Retina (tissue), 1 donor: ENCODE measurements around the gene B3GAT2.

Experiments
- DNase-seq: peaks from one replicate; pipeline ENCODE4 v3.0.0-alpha.2; 2016

Gene B3GAT2

DNA sequence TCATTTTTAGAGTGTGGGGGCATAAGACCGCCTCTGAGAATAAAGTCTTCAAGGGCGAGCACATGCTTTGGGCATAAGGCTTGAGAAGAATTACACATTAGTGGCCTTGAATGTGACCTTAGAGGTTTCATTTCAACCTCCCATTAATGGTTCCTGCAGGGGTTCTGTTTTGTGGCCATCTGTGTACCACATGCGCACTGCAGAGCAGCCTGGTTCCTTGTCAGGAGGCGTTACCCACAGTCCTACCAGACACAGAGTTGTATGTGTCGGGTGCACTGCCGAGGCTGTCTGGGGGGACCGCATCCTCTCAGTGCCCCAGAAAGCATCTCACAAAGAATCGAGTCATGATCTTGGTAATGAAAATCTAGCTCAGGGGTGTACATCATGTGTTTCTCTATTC lies 115.7 kb downstream of the B3GAT2 start:
- no peak for DNase-seq

DNA sequence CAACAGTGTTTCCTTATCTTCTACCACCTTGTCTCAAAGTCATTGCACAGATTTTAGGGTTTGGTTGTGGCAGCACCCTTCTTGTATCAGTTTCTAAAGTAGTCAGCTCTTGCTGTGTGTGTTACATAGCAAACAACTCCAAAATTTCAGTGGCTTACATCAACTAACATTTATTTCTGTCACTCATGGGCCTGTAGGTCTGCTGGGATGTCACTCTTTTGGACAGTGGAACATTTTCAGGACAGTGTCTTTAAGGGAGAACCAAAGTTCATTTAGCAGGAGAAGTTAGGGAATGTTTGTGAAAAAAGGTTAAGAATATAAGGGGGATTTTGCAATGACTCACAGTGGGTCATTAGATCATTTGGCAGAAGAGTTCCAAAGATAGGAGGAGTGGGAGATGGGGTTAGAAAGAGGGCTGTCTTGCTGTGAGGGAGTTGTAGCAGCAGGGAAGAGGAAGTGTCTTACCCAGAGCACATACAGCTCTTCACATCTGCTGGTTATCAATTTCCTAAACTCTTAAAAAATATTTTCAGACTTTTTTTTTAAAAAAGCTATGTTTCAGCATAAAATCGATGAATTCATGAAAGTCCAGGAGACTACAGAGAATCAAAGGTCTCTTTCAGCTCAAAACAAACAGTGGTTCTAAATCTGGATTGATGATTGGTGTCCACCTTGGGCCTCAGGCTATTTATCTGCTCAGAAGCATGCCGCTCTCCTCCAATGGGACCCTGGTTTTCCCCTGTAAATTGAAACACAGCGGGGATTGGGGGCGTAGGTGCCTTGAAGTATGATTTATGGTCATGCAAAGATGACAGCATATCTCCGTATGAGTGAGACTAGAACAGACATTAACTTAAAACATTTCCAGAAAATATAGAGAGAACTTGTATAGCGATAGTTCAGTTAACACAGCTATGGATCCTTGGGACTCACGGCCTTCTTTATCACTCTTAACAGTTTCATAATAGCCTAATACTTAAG lies 117.3 kb downstream of the B3GAT2 start:
- no peak for DNase-seq

DNA sequence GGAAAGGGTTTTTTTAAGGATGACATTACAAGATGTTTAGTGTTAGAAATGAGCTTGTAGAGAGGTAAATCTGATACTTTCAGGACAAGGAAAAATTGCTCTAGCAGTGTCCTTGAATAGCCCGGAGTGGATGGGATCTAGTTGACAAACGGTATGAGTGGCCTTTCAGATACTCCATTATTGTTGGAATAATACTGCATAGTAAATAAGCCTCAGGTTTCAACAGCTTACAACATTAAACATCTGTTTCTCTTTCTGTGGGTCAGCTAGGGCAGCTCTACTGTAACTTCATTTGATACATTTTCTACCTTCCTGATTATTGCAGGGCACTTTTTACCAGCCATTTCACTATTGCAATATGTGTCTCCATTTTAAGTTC lies 118.0 kb downstream of the B3GAT2 start:
- DNase-seq = no peak

DNA sequence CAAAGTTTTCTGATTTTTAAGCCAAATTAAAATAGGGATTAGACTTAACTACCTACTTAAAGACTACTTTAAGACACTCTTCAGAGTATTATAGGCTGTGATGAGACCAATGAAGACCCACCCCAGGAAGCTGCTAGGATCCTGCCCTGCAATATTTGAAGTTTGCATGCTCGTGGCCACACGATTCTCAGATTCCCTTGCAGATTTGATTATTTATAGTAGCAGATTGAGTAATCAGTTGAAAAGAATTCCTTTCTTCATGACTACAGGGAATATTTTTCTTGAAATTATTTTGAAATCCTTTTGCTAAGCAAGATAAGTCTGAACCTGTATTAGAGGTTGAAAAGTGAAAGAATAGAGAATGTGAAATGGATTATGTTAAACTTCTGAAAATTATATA lies 122.3 kb downstream of the B3GAT2 start:
- no peak for DNase-seq

DNA sequence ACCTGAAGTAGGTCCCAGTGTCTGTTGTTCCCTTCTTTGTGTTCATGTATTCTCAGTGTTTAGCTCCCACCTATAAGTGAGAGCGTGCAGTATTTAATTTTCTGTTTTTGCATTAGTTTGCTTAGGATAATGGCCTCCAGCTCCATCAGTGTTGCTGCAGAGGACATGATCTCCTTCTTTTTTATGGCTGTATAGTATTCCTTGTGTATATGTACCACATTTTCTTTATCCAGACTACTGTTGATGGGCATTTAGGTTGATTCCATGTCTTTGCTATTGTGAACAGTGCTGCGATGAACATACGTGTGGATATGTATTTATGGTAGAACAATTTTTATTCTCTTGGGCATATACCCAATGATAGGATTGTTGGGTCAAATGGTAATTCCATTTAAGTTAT lies 125.4 kb downstream of the B3GAT2 start:
- no peak for DNase-seq

DNA sequence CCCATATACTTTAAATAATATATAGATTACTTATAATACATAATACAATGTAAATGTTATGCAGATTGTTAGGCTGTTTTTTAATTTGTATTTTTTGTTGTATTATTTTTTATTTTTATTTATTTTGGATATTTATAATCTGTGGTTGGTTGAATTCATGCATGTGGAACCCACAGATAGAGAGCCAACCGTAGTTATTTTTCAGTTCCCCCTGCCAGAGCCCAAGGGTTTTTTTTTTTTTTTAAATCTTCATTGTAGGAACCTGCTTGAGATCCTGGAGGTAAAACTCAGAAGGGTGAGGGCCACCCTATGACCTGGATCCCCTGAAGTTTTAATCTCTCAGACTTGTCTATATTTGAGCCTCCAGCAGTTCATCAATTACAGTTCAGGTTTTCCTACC lies 133.2 kb downstream of the B3GAT2 start:
- no peak for DNase-seq

DNA sequence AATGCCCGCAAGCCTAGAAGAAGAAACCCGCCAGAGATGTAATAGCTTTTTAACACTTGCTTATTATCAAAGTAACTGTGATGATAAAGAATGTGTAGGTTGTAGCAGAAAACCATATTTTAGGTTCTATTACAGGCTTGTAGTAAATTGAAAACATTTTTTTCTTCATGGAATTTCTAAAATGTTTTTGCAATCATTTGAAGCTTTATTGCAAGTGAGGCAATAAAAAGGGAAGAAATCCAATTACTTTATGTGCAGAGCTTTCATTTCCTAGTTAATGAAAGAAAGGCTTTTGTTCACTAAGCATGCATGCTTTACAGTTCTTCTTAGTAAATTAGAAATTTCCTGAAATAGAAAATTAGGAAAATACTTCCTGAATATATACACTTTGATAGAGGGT lies 135.1 kb downstream of the B3GAT2 start:
- no peak for DNase-seq

DNA sequence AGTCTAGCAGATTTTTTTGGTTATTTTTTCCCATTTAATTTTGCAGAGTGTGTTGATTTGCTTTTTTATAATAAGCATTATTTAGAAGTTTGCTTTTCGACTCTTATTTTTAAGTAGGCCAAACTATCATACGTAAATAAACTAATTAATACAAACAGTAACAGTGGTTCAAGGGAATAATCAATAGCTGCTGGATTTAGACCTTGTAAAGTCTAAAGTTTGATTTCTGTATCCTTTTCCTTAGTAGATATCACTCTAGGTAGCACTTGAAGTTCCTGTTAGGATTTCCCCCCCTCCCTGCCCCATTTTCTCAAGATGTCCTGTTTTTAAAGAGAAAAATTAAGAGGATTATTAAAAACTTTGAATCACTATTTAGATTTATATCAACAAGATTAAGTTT lies 136.1 kb downstream of the B3GAT2 start:
- no peak for DNase-seq

DNA sequence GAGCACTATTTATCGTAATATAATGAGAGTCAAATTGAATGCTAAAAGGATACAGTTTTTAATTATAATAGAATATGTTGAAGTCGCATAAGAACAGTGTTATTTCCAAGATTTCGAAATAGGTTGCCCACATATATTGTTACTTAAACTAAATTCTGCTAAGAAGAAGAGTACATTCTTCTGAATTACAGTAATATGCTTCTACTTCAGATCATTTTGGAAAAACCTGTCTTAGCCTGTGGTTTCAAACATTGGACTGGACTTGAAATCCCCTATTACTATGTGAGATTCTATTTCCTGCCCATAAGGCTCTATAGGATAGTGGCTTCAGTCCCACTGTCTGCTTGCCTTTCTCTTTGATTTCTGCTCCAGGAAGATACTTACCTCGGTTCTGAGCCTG lies 137.2 kb downstream of the B3GAT2 start:
- no peak for DNase-seq

DNA sequence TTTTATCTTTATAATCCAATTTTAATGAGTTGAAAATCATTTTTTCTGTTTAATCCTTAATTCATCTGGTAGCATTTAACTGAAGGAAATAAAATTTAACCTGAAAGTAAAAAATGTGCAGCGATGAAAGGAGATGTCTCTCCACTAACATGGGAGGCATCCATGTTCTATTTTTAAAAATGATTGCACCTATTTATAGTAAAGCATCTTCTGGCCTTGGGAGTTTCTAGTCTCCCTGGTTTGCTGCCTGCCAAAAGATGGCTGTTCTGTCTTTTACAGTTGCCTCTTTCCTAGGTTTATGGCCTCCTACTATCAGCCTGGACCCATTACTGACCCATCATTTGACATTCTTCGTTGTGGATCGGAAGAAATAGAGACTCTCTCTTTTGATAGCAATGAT lies 143.0 kb downstream of the B3GAT2 start:
- no peak for DNase-seq

DNA sequence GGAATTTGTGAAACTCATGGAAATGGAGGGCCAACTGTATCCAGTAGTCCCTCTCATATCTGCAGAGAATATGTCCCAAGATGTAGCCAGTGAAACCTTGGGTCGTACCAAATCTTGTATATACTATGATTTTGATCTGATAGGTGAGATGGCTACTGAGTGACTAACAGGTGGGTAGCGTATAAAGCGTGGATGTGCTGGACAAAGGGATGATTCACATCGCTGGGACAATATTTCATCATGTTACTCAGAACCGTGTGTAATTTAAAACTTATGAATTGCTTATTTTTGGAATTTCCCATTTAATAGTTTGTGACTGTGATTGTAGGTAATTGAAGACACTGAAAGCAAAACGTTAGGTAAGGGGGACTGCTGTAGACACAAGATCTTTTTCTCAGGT lies 145.1 kb downstream of the B3GAT2 start:
- no peak for DNase-seq
